HepG2 (cell line): ENCODE results near the gene P2RX1. TPM values are rescaled to one million over a fixed set of nuclear protein-coding genes. Genes with fewer than 3 reads are reported as not detected.

Experiments
- HNRNPH1 ChIP-seq: fragments of 200-400 bp; formaldehyde crosslinking; optimal IDR thresholded peaks from 2 replicates; pipeline ENCODE3; 2017; ENCODE audit warnings: mild to moderate bottlenecking, low read depth, low read length
- ISX ChIP-seq: sonication (generic); formaldehyde crosslinking; conservative IDR thresholded peaks from 2 replicates; pipeline ENCODE4 v1.5.0; 2020; ENCODE audit warnings: missing genetic modification reagents
- JUND ChIP-seq: sonication (generic); formaldehyde crosslinking; IDR thresholded peaks from 2 replicates; pipeline ENCODE4 v1.8.0; 2022; ENCODE audit warnings: mild to moderate bottlenecking, missing genetic modification reagents
- KDM2A ChIP-seq: sonication (generic); formaldehyde crosslinking; IDR thresholded peaks from 2 replicates; pipeline ENCODE4 v1.4.0; 2020; ENCODE audit warnings: low read depth, missing genetic modification reagents, borderline replicate concordance
- NFE2L2 ChIP-seq: fragments of 150-350 bp; IDR thresholded peaks from 2 replicates; pipeline ENCODE4 v1.6.1; 2014; ENCODE audit warnings: low read length
- SAFB2 ChIP-seq: sonication (generic); formaldehyde crosslinking; IDR thresholded peaks from 2 replicates; pipeline ENCODE4 v1.5.1; 2020; ENCODE audit warnings: missing genetic modification reagents, low read depth, mild to moderate bottlenecking, borderline replicate concordance
- SMAD9 ChIP-seq: sonication (generic); formaldehyde crosslinking; IDR thresholded peaks from 2 replicates; pipeline ENCODE4 v1.5.1; 2020; ENCODE audit warnings: mild to moderate bottlenecking, missing genetic modification reagents
- TOE1 ChIP-seq: sonication (generic); formaldehyde crosslinking; IDR thresholded peaks from 2 replicates; pipeline ENCODE4 v1.4.0; 2020; ENCODE audit warnings: mild to moderate bottlenecking, missing genetic modification reagents
- ZFP36L1 ChIP-seq: sonication (generic); formaldehyde crosslinking; IDR thresholded peaks from 2 replicates; pipeline ENCODE4 v1.8.0; 2022; ENCODE audit warnings: mild to moderate bottlenecking, missing genetic modification reagents, moderate library complexity
- ZSCAN21 ChIP-seq: sonication (generic); formaldehyde crosslinking; IDR thresholded peaks from 2 replicates; pipeline ENCODE4 v1.8.0; 2022; ENCODE audit warnings: mild to moderate bottlenecking, missing genetic modification reagents, moderate library complexity, borderline replicate concordance
- ZSCAN25 ChIP-seq: sonication (generic); formaldehyde crosslinking; IDR thresholded peaks from 2 replicates; pipeline ENCODE4 v1.8.0; 2022; ENCODE audit warnings: mild to moderate bottlenecking, missing genetic modification reagents
- polyA plus RNA-seq, 8 experiments: library from polyadenylated mRNA; depleted of rRNA in 3 of 8; stranded (reverse) in 7 of 8; unstranded in 1 of 8; fragments of >200 nt; fragmentation: Illumina TruSeq in 4 of 8; extraction: Trizol in 4 of 8; gene quantifications; 2 replicates each; pipeline versions ENCODE4 v1.2.1 to v1.2.3, GENCODE V29; 2011 to 2016; ENCODE audit warnings: low read depth in 4 of 8, missing spikeins in 1 of 8, mixed read lengths in 1 of 8; ENCODE audit not compliant: insufficient read depth in 1 of 8
- total RNA-seq, 5 experiments: library from RNA; depleted of rRNA; stranded (reverse); fragments of >200 nt; fragmentation: Illumina TruSeq; extraction: Trizol; gene quantifications; 2 replicates each; pipeline ENCODE4 v1.2.3, GENCODE V29; 2016; ENCODE audit warnings: low read depth in 1 of 5
- TF ChIP-seq, protein P1 (sequence below): sonication (generic); formaldehyde crosslinking; conservative IDR thresholded peaks from 2 replicates; pipeline ENCODE4 v1.8.1; 2023; ENCODE audit warnings: missing genetic modification reagents
- TF ChIP-seq, protein P2 (sequence below): sonication (generic); formaldehyde crosslinking; IDR thresholded peaks from 2 replicates; pipeline ENCODE4 v1.9.0; 2021; ENCODE audit warnings: missing genetic modification reagents, mild to moderate bottlenecking, borderline replicate concordance
- TF ChIP-seq, protein P3 (sequence below): IDR thresholded peaks from 2 replicates; pipeline ENCODE4 v1.6.1; 2016; ENCODE audit warnings: low read depth, control low read depth
- TF ChIP-seq, protein P4 (sequence below): IDR thresholded peaks from 2 replicates; pipeline ENCODE4 v1.6.1; 2016; ENCODE audit warnings: missing genetic modification reagents, missing compliant biosample characterization
- TF ChIP-seq, protein P5 (sequence below): sonication (generic); formaldehyde crosslinking; IDR thresholded peaks from 2 replicates; pipeline ENCODE4 v1.9.0; 2021; ENCODE audit warnings: missing genetic modification reagents, borderline replicate concordance
- TF ChIP-seq, protein P6 (sequence below): sonication (generic); formaldehyde crosslinking; IDR thresholded peaks from 2 replicates; pipeline ENCODE4 v1.5.0; 2020; ENCODE audit warnings: mild to moderate bottlenecking, missing genetic modification reagents
- TF ChIP-seq, protein P7 (sequence below): IDR thresholded peaks from 2 replicates; pipeline ENCODE4 v1.6.1; 2016; ENCODE audit warnings: missing compliant biosample characterization, missing genetic modification reagents, borderline replicate concordance

Gene P2RX1
- total and polyA plus RNA-seq, 2 of the 13 experiments (the other 11 are each of a cell fraction or from before 2014, with no cell fraction given): 0.04 to 0.50 TPM

DNA sequence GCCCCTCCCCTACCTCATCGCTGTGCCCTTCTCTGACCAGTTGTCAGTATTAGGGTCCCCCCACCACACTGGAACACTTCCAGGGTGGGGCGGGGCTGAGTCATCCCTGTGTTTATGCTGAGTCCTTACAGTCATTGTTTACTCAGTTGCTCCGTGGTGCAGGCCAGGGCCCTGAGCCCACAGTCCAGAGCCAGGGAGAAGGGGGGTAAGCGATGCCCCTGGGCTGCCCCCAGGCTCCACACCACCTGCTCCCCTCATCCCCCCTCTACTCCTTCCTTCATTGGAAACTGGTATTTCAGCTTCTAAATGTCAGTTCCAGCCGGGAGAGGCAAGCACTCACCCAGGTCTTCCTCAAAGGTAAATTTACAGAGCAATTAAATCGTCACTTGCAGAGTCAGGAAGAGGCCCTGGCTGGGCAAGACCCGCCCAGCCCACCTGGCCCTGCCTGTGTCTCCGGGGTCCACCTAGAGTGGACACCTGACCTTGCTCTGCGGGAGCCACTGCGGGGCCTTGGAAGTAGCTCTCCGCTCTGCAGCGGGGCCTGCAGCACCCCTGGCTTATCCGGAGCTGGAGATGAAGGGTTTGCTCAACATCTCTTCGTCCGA is 43.1 kb upstream of the P2RX1 start (continued):
- TF ChIP-seq ZFP36L1 (CRISPR knock-in tag): no peak
- TF ChIP-seq, protein P1, sequence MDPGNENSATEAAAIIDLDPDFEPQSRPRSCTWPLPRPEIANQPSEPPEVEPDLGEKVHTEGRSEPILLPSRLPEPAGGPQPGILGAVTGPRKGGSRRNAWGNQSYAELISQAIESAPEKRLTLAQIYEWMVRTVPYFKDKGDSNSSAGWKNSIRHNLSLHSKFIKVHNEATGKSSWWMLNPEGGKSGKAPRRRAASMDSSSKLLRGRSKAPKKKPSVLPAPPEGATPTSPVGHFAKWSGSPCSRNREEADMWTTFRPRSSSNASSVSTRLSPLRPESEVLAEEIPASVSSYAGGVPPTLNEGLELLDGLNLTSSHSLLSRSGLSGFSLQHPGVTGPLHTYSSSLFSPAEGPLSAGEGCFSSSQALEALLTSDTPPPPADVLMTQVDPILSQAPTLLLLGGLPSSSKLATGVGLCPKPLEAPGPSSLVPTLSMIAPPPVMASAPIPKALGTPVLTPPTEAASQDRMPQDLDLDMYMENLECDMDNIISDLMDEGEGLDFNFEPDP (CRISPR knock-in tag): no peak
- TF ChIP-seq ZSCAN21 (CRISPR knock-in tag): 0 out of 2 replicates have a peak, but pooled peaks have one; percentile 37
- peak; percentile 46; the same call in 1 of the 2 replicates for TF ChIP-seq KDM2A (CRISPR knock-in tag)
- TF ChIP-seq SMAD9: no peak
- no peak for TF ChIP-seq ISX (CRISPR knock-in tag)
- TF ChIP-seq, protein P2, sequence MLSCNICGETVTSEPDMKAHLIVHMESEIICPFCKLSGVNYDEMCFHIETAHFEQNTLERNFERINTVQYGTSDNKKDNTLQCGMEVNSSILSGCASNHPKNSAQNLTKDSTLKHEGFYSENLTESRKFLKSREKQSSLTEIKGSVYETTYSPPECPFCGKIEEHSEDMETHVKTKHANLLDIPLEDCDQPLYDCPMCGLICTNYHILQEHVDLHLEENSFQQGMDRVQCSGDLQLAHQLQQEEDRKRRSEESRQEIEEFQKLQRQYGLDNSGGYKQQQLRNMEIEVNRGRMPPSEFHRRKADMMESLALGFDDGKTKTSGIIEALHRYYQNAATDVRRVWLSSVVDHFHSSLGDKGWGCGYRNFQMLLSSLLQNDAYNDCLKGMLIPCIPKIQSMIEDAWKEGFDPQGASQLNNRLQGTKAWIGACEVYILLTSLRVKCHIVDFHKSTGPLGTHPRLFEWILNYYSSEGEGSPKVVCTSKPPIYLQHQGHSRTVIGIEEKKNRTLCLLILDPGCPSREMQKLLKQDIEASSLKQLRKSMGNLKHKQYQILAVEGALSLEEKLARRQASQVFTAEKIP (CRISPR knock-in tag): no peak
- TF ChIP-seq TOE1 (CRISPR knock-in tag): no peak
- no peak for TF ChIP-seq HNRNPH1
- TF ChIP-seq, protein P3, sequence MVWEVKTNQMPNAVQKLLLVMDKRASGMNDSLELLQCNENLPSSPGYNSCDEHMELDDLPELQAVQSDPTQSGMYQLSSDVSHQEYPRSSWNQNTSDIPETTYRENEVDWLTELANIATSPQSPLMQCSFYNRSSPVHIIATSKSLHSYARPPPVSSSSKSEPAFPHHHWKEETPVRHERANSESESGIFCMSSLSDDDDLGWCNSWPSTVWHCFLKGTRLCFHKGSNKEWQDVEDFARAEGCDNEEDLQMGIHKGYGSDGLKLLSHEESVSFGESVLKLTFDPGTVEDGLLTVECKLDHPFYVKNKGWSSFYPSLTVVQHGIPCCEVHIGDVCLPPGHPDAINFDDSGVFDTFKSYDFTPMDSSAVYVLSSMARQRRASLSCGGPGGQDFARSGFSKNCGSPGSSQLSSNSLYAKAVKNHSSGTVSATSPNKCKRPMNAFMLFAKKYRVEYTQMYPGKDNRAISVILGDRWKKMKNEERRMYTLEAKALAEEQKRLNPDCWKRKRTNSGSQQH (CRISPR knock-in tag): no peak
- TF ChIP-seq, protein P4, sequence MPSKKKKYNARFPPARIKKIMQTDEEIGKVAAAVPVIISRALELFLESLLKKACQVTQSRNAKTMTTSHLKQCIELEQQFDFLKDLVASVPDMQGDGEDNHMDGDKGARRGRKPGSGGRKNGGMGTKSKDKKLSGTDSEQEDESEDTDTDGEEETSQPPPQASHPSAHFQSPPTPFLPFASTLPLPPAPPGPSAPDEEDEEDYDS (CRISPR knock-in tag): no peak
- TF ChIP-seq SAFB2: no peak
- TF ChIP-seq, protein P5, sequence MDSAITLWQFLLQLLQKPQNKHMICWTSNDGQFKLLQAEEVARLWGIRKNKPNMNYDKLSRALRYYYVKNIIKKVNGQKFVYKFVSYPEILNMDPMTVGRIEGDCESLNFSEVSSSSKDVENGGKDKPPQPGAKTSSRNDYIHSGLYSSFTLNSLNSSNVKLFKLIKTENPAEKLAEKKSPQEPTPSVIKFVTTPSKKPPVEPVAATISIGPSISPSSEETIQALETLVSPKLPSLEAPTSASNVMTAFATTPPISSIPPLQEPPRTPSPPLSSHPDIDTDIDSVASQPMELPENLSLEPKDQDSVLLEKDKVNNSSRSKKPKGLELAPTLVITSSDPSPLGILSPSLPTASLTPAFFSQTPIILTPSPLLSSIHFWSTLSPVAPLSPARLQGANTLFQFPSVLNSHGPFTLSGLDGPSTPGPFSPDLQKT (CRISPR knock-in tag): no peak
- peak; percentile 33; the same call in 1 of the 2 replicates for TF ChIP-seq JUND (CRISPR knock-in tag)
- 0 out of 2 replicates have a peak, but pooled peaks have one; percentile 30 for TF ChIP-seq ZSCAN25 (CRISPR knock-in tag)
- TF ChIP-seq NFE2L2: no peak
- TF ChIP-seq, protein P6, sequence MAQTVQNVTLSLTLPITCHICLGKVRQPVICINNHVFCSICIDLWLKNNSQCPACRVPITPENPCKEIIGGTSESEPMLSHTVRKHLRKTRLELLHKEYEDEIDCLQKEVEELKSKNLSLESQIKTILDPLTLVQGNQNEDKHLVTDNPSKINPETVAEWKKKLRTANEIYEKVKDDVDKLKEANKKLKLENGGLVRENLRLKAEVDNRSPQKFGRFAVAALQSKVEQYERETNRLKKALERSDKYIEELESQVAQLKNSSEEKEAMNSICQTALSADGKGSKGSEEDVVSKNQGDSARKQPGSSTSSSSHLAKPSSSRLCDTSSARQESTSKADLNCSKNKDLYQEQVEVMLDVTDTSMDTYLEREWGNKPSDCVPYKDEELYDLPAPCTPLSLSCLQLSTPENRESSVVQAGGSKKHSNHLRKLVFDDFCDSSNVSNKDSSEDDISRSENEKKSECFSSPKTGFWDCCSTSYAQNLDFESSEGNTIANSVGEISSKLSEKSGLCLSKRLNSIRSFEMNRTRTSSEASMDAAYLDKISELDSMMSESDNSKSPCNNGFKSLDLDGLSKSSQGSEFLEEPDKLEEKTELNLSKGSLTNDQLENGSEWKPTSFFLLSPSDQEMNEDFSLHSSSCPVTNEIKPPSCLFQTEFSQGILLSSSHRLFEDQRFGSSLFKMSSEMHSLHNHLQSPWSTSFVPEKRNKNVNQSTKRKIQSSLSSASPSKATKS (CRISPR knock-in tag): no peak
- TF ChIP-seq, protein P7, sequence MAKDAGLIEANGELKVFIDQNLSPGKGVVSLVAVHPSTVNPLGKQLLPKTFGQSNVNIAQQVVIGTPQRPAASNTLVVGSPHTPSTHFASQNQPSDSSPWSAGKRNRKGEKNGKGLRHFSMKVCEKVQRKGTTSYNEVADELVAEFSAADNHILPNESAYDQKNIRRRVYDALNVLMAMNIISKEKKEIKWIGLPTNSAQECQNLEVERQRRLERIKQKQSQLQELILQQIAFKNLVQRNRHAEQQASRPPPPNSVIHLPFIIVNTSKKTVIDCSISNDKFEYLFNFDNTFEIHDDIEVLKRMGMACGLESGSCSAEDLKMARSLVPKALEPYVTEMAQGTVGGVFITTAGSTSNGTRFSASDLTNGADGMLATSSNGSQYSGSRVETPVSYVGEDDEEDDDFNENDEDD (CRISPR knock-in tag): no peak
